Anterior cingulate cortex (tissue), 58 donors: Measurements from ENCODE around the gene TTC7B.
"Not testable (repeated sequence)": the region's sequence is repeated elsewhere in the genome, so short reads cannot be mapped to it uniquely, and the experiment has no call there.

Experiments used
- DNase-seq, 58 donors: peaks; one replicate each; lab custom pipeline; 2025; lab: John Stamatoyannopoulos, UW

Gene TTC7B

GRCh38 chr14:90525353-90526028 lies 290.7 kb downstream of the TTC7B start:
- not testable (repeated sequence) for DNase-seq

GRCh38 chr14:90523961-90524875 lies 292.0 kb downstream of the TTC7B start:
- no peak for DNase-seq

GRCh38 chr14:90523544-90523943 lies 292.7 kb downstream of the TTC7B start:
- no peak for DNase-seq

DNA sequence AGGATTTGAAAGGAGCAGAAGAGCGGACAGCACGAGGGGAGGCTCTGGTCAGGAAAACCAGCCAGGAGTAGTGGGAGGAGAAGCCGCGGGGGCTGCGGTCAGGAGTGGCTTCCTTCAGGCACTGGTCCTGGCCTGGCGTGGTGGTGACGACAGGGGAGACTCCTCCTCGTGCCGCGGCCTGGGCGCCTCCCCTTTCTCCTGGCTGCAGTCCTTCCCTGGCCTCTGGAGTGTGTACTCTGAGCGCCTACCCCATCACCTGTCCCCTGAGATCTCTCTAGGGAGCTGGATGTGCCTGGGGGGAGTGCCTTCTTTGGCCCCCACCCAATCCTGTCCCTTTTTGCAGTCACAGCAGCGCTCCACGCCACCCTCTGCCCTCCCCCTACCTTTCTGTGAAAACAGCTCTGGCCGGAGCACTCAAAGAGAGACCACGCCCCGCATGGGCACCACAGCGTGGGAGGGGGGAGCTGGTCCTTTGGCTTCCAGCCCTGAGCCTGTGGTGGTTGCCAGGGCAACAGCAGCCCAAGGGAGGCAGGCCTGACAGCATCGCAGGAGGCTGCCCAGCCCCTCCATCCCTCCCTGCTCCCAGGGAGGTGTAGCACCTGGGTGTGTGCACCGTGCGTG lies 293.5 kb downstream of the TTC7B start:
- DNase-seq: peak in 43 of 58 donors; percentile 26 to 81 (median 65)

GRCh38 chr14:90521930-90522483 lies 294.2 kb downstream of the TTC7B start:
- no peak for DNase-seq

GRCh38 chr14:90521084-90521929 lies 294.9 kb downstream of the TTC7B start:
- peak in 17 of 58 donors; percentile 19 to 64 (median 36) for DNase-seq

GRCh38 chr14:90520326-90520725 lies 295.9 kb downstream of the TTC7B start:
- no peak for DNase-seq

DNA sequence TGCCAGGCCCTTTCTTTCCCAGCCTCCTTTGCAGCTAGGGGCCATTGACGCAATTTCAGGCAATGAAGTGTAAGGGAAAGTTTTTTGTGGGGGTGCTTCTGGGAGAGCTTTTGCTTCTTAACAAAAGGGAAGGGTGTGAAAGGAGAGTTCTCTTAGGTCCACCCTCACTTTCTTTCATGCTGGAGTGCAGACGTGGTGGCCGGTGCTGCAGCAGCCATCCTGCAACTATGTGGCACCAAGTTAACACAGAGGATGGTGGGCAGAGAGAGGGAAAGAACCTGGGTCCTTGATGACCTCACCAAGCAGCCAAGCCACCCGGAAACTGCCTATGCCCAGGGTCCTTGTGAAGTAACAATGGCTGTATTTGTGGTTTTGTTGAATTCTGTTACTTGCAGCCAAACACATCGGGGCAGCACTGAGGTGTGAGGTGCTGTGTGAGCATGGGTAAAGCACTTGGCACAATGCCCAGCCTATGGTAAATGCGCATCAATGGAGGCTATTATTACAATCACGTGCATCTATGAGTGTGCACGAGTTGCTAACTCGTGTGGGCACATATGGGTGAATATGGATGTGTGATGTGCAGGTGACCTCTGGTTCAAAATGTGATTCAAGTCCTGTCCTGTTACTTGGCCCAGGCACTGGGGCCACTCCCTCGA lies 296.8 kb downstream of the TTC7B start:
- peak in 1 of 58 donors; percentile 30 for DNase-seq

DNA sequence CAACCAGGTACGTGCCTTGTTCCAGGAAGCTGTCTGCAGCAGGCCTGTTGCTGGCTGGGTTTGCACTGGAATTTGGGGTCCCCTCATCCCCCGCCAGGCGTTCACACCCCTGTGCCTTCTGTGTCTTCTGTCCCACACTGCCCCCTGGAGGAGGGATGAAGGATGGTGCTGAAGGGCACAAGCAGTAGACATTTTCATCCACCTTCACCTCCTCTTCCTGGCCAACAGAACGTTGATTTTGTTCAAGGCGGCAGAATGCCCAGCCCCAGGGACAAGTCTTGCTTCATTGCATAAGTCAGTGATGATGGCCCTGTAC lies 297.3 kb downstream of the TTC7B start:
- peak in 2 of 58 donors; percentile 29 to 47 for DNase-seq

- peak in 1 of 58 donors; percentile 13 for DNase-seq
Observed at GRCh38 chr14:90518069-90518940, 297.9 kb downstream of the TTC7B start.

DNA sequence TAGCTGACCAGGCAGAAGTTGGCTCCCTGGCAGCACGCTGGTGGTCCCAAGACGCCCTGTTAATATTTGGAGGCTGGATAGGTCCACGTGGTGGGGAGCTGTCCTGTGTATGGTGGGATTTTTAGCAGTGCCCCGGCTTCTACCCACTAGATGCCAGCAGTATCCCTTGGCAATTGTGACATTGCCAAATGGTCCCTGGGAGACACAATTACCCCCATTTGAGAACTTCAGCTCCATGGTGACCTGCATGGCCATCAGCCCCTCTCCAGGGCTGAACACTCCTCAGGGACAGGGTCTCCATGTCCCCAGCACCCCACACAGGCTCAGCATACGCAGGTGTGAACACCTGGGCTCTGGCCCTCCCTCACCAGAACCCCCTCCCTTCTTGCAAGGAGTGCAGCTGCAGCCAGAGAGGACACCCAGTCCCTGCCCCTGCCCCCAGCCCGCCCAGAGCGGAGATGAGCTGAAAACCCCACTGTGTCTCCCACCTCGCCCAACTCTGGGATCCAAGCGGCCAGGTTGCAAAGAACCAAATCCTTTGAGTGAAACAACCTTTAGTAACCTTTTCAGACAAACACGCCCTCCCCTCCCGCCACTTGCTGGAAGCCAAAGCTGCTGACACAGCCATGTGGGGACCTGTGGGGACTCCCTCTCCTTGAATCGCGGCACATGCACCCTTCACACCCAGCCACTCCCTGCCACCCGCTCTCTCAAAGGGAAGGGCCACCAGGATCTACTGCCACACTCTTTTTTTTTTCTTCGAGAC lies 299.0 kb downstream of the TTC7B start:
- peak in 3 of 58 donors; percentile 12 to 37 (median 18) for DNase-seq

DNA sequence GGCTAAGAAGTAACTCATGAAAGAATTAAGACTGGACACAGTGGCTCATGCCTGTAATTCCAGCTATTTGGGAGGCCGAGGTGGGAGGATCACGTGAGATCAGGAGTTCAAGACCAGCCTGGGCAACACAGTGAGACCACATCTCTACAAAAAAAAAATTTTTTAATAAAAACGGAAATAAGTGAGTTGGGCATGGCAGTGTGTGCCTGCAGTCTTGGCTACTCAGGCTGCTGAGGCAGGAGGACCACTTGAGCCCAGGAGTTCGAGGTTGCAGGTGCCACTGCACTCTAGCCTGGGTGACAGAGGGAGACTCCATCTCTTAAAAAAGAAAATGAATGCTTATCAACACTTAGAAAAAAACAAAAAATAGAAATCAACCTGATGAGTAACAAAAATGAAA lies 301.7 kb downstream of the TTC7B start:
- DNase-seq: no peak

GRCh38 chr14:90514015-90514398 lies 302.2 kb downstream of the TTC7B start:
- no peak for DNase-seq

GRCh38 chr14:90513161-90514014 lies 302.8 kb downstream of the TTC7B start:
- peak in 56 of 58 donors; percentile 47 to 99 (median 92) for DNase-seq

- peak in 3 of 58 donors; percentile 26 to 56 (median 28) for DNase-seq
Observed at GRCh38 chr14:90512329-90512991, 303.8 kb downstream of the TTC7B start.

DNA sequence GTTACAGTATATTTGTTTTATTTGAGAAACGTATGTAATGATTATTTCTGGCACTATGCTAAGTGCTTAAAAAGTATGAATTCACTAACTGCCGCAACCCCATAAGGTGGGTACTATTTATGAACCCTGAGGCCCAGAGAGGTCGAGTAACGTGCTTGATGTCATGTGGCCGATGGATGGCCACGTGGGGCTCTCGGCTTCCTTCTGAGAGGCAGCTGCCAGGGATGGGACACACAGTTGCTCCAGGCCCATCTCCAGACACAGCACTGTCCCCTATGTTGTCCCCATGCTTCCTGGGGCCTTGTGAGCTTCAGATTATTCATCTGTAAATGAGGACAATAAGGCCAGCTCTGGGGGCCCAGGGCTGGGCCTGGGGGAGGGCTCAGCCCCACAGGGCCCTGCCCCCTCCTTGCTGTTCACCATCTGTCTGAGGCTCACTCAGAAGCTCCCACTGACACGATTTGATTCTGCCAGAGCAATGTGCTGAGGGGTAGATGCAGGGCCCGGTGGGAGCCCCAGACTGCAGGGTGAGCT lies 304.4 kb downstream of the TTC7B start:
- DNase-seq: peak in 3 of 58 donors; percentile 37 to 44 (median 43)
